ENCODE measurements around the gene KRABD2.
"Not testable (repeated sequence)": the region's sequence is repeated elsewhere in the genome, so short reads cannot be mapped to it uniquely, and the experiment has no call there.

KRABD2 gene

GRCh38 chr17:8360751-8361150 is 15.8 kb downstream of the KRABD2 start:
- no peak for DNase-seq (ENCODE audit: low read depth)

GRCh38 chr17:8360260-8360659 is 16.2 kb downstream of the KRABD2 start:
- no peak for DNase-seq (ENCODE audit: low read depth)

- peak; percentile 62 for DNase-seq (ENCODE audit: low read depth)
These were observed 16.7 kb downstream of the KRABD2 start for GRCh38 chr17:8359769-8360168.

GRCh38 chr17:8357910-8358309 is 18.6 kb downstream of the KRABD2 start:
- DNase-seq (ENCODE audit: low read depth), result no peak

- DNase-seq (ENCODE audit: low read depth), result no peak
These were observed 22.3 kb downstream of the KRABD2 start for GRCh38 chr17:8354236-8354635.

DNA sequence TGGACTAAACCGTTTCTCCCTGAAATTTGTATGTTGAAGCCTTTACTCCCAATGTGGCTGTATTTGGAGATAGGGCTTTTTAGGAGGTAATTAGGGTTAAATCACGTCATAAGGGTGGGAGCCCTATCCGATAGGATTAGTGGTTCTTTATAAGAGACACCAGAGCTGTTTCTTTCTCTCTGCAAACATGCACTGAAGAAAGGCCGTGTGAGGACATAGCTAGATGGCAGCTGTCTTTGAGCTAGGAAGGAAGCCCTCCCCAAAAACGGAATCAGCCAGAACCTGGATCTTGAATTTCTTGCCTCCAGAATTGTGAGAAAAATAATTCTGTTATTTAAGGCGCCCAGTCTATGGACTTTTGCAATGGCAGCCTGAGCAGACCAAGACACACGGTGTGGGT is 22.8 kb downstream of the KRABD2 start:
- DNase-seq (ENCODE audit: low read depth), result no peak

GRCh38 chr17:8350339-8350738 is 26.2 kb downstream of the KRABD2 start:
- DNase-seq (ENCODE audit: low read depth), result no peak

DNA sequence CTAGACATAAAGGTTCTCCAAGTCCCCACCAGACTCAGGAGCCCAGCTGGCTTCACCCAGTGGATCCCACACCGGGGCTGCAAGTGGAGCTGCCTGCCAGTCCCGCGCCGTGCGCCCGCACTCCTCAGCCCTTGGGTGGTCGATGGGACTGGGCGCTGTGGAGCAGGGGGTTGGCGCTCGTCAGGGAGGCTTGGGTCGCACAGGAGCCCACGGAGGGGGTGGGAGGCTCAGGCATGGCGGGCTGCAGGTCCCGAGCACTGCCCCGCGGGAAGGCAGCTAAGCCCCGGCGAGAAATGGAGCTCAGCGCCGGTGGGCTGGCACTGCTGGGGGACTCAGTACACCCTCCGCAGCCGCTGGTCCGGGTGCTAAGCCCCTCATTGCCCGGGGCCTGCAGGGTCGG is 29.5 kb downstream of the KRABD2 start:
- not testable (repeated sequence) for DNase-seq (ENCODE audit: low read depth)

GRCh38 chr17:8345951-8346665 is 30.4 kb downstream of the KRABD2 start:
- DNase-seq (ENCODE audit: low read depth), result no peak

- DNase-seq (ENCODE audit: low read depth), result no peak
These were observed 31.3 kb downstream of the KRABD2 start for GRCh38 chr17:8345052-8345690.

GRCh38 chr17:8341456-8341855 is 35.0 kb downstream of the KRABD2 start:
- no peak for DNase-seq (ENCODE audit: low read depth)

- no peak for DNase-seq (ENCODE audit: low read depth)
These were observed 37.0 kb downstream of the KRABD2 start, which contains the start of gene ODF4 for GRCh38 chr17:8339540-8339939. Gene ODF4, plus strand, starts transcription at chr17:8339840. Its CDS starts 212 bp downstream, at chr17:8340052.

DNA sequence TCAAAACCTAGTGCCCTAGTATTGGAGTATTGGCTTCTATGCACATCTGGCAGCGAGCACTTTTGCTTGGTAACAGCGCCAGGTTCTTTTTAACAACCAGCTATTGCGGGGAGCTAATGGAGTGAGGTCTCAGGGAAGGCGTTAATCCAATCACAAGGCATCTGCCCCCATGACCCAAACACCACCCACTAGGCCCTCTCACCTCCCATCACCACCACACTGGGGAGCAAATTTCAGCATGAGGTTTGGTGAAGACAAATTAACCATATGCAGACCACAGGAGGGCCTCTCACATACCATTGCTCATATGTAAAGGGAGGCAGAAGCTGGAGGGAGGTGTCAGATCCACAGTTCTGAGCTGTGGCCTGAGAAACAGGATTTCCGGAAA is 37.8 kb downstream of the KRABD2 start:
- DNase-seq (ENCODE audit: low read depth), result no peak

- no peak for DNase-seq (ENCODE audit: low read depth)
These were observed 38.4 kb downstream of the KRABD2 start for GRCh38 chr17:8337802-8338752.

GRCh38 chr17:8333281-8333680 is 43.2 kb downstream of the KRABD2 start:
- DNase-seq (ENCODE audit: low read depth), result no peak

GRCh38 chr17:8332688-8333087 is 43.8 kb downstream of the KRABD2 start:
- no peak for DNase-seq (ENCODE audit: low read depth)

DNA sequence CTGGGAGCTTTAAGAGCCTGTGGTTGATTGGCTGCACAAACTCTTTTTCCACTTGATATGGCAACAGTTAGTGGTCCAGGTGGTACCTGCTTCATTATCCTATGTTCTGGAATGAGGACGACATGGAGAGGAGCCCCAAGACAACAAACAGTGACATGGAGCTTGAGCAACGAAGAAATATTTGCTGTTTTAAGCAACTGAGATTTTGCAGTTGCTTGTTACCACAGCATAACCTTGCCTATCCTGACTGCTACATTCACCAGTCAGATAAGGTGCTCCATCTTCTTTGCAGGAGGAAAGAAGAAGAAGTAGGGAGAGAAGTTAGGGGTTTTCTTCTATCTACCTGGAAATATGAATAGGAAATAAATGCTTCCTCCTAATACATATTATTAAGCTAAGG is 44.4 kb downstream of the KRABD2 start:
- DNase-seq (ENCODE audit: low read depth), result no peak

GRCh38 chr17:8327303-8327649 is 49.2 kb downstream of the KRABD2 start:
- DNase-seq (ENCODE audit: low read depth), result no peak
